GM12892 (cell line): ENCODE data around the gene TMSB4X.

ENCODE experiments used
- DNase-seq: peaks from one replicate; pipeline ENCODE4 v3.0.0; 2011; ENCODE audit not compliant: insufficient read length
- FAIRE-seq: peaks from 2 replicates; lab custom pipeline; 2011; peaks lifted over from hg19 to GRCh38; lab: Jason Lieb, UNC
- POLR2A ChIP-seq: IDR thresholded peaks from 2 replicates; pipeline ENCODE4 v1.6.1; 2011; ENCODE audit warnings: low read depth, low read length, control low read depth
- POLR2AphosphoS5 ChIP-seq: IDR thresholded peaks from 2 replicates; pipeline ENCODE4 v1.6.1; 2011; ENCODE audit warnings: low read depth, low read length, control low read depth
- TAF1 ChIP-seq: IDR thresholded peaks from 2 replicates; pipeline ENCODE4 v1.6.1; 2011; ENCODE audit warnings: low read depth, mild to moderate bottlenecking, control low read depth, low read length, borderline replicate concordance

TMSB4X gene

DNA sequence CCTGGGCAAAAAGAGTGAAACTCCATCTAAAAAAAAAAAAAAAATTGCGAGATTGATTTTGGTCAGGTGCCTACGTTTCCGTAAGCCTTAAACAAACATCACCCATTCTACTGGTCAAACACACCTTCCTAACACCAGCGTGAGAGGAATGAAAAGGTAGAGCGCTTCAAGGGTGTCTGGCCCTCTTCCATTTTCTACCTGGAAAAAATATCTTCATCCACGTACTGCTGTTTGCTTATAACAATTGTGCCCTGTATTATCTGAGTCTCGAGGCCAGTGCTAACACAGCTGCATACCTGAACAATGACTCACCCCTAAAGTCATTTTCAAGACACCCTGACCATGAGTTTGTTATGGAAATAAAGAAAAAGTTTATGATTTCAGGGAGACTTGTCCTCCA is 13.9 kb downstream of the TMSB4X start:
- FAIRE-seq = peak; percentile 77
- no peak for TF ChIP-seq POLR2A
- TF ChIP-seq POLR2AphosphoS5 = no peak
- no peak for TF ChIP-seq TAF1
- DNase-seq = no peak

DNA sequence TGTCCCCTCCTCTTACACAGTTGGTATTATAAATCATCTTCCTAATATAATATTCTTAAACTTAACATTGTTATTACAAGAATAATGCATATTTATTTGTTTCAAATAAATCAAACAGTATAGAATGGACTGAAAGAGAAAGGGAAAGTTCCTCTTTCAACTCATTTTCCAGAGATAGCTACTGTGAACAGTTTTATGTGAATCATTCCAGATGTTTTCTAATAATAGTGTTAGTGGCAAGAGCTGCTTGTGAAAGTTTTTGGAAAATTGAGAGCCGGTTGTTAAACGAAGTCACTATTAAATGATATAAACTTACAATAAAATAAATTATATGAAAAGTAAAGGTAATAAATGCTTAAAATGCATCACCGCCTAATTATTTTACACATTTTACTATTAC is 14.6 kb downstream of the TMSB4X start:
- TF ChIP-seq POLR2A (no peak), TAF1 (no peak), POLR2AphosphoS5 (no peak)
- FAIRE-seq = no peak
- no peak for DNase-seq

DNA sequence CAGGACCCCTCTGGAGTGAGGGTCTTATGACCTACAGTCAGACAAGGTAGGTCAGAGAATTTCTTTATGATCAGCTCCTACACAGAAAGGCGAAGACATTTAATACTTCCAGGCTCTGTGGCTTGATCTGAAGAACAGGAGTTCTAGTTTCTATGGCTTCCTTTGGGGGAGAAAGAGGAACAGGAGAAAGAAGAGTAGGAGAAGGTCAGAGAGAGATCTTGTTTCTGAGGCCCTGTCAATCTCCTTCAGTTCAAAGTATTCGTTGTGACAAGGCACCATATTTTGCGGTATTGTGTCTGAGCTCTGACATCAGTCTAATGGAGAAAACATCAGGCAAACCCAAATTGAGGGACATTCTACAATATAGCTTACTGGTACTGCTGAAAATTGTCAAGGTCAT is 16.7 kb downstream of the TMSB4X start:
- FAIRE-seq = peak; percentile 67
- DNase-seq = no peak
- no peak for TF ChIP-seq POLR2A
- TF ChIP-seq POLR2AphosphoS5 = no peak
- TF ChIP-seq TAF1 = no peak

DNA sequence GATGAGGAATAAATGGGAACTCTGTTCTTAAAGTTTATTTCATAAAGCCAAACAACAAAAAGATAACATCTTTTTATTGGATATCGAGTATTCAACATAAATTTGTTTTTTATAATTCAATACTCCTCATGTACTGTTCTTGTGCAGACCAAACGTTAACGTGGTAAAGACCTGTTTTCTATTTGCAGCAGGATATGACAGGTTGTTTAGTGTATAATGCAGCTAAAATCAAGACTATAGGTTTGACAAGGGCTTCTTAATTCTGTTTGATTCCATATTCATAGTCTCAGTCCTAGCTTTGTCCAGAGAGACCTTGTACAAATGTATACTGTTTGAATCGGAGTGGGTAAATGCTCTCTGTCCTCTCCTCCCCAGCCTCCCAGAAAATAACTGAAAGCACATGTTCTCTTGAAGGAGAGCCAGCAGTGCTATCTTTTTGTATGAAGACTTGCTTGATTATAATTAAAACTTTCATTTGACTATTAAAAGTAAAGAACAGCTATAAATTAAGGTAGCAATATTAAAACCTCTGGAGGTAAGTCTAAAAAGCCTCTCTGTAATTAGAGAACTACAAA is 17.7 kb downstream of the TMSB4X start:
- peak; percentile 30 for FAIRE-seq
- TF ChIP-seq TAF1 (no peak), POLR2AphosphoS5 (no peak), POLR2A (no peak)
- DNase-seq = no peak

DNA sequence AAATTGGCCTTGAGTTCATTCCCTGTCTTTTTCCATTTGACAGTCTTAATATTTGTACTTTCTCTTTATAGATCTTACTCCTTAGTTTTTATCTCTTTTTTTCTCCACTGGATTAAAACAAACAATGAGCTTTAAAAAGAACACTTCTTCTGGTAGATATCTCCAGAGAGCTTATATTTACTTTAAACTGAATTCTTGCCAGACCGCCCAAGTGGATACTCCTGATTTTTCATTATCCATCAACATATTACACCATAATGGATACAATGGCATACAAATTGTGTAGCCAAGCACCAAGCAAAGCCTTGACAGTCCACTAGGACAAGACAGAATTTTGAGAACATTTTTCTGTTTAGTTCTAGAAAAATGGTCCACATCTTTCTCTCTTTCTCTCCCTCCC is 18.9 kb downstream of the TMSB4X start:
- no peak for DNase-seq
- TF ChIP-seq POLR2A (no peak), TAF1 (no peak)
- FAIRE-seq = no peak

DNA sequence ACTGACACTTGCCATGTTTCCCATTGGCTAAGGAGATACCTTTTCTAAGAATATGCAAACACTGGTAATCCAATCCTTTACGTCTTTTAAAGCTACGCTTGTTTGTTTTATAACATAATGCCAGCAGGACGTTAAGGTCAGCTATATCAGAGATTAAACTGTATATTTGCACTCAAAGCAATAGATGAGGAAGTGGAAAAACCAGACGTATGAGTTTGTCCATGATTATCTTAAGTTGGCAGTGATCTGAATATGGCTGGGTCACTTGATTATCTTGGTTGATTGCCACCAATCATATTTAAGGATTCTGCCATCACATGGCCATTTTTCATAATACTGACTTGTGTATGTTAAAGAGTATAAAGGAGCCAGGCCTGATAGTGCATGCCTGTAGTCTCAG is 19.4 kb downstream of the TMSB4X start:
- peak; percentile 46 for FAIRE-seq

DNA sequence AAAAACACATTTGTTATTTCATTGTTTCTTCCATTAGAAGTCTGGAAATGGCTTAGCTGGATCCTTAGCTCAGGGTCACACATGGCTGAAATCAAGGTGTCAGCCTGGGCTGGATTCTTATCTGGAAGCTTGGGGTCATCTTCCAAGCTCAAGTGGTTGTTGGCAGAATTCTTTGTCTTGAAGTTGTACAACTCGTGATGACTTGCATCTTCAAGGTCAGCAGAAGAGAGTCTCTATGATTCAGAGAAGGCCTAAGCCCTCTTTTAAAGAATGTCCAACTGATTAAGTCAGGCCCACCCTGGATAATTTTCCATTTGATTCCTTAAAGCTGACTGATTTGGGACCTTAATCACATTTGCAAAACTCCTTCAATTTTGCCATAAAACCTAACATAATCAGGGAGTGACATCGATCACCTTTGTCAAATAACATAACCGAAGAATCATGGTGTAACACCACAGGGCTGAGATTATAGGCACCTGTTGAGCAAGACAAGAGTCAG is 22.1 kb downstream of the TMSB4X start:
- TF ChIP-seq TAF1 = no peak
- TF ChIP-seq POLR2AphosphoS5 = no peak
- TF ChIP-seq POLR2A = no peak
- no peak for DNase-seq
- no peak for FAIRE-seq

More for the DNA sequence above, 19.4 kb downstream of the TMSB4X start:
- TF ChIP-seq TAF1 (no peak), POLR2A (no peak), POLR2AphosphoS5 (no peak)
- DNase-seq = no peak

DNA sequence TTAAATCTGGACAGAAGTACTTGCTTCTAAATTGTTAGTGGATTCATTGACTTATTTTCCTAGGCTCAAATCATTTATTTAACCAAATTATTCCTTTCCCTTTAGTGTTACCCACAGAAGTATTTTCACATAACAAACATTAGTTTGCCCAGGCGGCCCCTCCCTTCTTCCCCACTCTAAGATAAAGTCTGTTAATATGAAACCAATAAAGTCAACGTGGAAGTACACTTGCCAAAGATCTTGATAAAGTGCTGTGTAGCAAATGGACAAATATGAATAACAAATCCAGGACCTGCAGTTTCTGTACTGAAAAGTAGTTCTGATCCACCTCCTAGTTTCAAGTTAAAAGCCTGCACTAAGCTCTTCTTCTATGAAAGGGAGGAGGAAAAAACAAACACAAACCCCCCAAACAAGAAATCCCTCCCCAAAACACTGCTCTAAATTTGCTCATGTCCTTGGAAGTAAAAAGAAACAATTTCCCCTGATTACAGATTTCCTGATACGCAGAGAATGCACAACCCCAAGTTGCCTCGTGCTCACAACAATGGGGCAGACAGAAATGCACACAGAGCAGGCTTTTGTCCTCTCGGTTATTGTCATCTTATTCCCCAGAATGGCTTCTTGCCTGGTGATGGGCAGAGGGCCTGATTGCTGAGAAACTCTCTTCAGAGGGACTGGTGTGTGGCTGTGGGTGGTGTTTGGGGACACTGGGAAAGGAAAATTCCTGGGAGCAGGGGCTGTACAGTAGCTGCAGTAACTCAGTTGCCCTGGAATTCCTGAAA is 23.2 kb downstream of the TMSB4X start:
- DNase-seq (no peak), FAIRE-seq (no peak)
- TF ChIP-seq POLR2A (peak; percentile 50; the same call in 1 of the 2 replicates), TAF1 (no peak)

DNA sequence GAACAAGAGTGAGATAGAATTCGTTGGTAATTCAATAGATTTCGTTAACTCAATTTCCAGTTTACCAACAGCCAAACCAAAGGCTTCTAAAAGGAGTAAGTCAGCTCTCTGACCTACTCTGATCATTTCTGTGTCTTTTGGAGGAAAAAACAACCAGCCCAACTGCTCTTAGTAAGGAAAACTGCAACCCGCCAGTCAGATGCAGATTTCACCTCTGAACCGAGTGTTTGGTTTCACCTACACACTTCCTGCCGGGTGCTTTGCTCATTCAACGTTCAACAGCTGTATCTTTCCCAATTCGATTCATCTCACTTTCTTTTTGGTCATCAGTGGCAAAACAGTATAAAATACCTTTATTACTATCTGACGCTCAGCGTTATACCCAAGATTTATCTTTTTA is 24.5 kb downstream of the TMSB4X start:
- peak; percentile 69 for TF ChIP-seq POLR2A
- peak; percentile 73 for TF ChIP-seq TAF1
- TF ChIP-seq POLR2AphosphoS5 = peak; percentile 75
- no peak for DNase-seq
- FAIRE-seq = peak; percentile 99

DNA sequence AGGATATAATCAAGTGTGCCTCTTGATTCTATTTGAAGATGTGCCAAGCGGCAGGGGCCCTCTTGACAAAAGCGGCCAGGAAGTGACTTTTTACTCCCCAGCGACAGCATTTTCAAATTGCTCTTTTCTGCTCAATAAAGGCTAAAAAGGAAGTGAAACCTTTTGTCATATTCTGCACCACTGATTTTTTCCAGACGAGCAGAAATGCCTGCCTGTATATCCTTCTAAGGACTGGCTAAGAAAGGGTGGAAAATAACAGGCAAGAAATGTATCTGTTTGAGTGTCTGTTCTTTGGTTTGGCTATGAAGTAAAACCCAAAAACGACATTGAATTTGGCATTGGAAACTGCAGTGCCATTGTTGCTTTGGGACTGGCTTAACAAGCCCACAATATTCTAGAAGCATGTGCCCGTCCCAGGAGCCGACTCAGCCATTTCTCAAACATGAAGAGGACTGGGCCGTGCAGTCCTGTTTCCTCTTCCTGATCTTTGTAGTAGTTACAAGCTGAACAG is 25.4 kb downstream of the TMSB4X start:
- no peak for DNase-seq
- TF ChIP-seq POLR2A (no peak; the same call in 1 of the 2 replicates), TAF1 (no peak), POLR2AphosphoS5 (no peak)
- peak; percentile 97 for FAIRE-seq

DNA sequence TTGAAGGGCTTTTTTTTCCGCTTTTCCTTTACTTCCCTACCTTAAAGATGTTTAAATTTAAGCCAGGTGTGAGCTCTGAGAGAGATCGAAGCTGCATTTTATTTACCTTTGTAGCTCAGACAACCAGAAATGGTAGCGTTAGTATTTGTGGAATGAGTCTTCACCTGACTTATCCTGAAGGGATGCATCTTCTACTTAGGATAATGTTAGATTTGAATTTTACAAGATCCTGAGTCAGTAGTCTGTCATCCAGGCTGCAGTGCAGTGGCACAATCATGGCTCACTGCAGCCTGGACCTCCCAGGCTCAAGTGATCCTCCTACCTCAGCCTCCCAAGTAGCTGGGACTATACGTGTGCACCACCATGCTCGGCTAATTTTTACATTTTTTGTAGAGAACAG is 26.2 kb downstream of the TMSB4X start:
- FAIRE-seq (peak; percentile 81), DNase-seq (no peak)
- no peak for TF ChIP-seq TAF1
